ENCODE data around the gene VPS52. TPM values are rescaled to one million over a fixed set of nuclear protein-coding genes. Genes with fewer than 3 reads are reported as not detected.

VPS52 gene
- total RNA-seq, 2 experiments from 2014 or later = 31.2 to 34.3 TPM

DNA sequence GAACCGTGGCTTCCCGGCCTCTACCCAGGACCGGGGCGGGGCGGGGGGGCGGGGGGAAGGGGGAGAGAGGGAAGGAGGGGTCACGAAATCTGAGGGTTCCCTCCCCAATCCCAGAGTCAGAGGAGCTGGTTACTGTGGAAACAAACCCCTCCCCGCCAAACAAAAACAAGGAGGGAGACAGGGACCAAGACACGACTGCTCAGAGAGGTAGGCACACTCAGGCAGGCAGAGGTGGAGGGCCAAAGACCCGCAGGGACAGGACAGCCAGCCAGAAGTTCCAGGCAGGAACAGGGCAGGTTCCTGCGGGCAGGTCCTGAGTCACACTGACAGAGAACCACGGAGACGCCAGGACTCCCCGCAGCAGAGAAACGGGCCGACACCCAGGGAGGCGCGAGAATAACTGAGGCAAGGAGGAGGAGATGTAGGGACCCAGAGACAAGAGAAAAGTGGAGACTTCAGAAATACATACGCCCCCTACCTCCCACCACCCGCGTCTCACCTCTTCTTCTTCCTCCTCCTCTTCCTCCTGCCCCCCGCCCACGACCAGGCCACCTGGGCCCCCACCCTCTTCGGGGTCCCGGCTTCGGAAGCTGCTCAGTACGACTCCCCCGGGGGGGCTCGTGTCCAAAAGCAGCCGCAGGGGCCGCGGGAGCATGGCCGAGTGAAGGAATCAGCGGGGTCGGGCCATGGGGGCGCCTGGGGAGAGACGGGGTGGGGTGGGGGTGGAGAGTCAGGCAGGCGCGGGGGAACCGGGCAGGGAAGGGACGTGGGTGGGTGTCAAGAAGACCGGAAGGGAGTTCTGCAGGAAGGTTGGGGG lies 26.5 kb upstream of the VPS52 start:
- ATAC-seq = peak; percentile 25
- intact Hi-C loops (cut with micrococcal nuclease) = no loop called here
- H3K4me1 Mint-ChIP-seq (ENCODE audit: low read depth) = peaks cover 29% of the 10 kb centered on the region
- peak overlapping the region; percentile 97 for H3K4me3 Mint-ChIP-seq
- no peaks in the 10 kb centered on the region for H3K9me3 Mint-ChIP-seq
- peak; percentile 77 for DNase-seq
- no peaks in the 10 kb centered on the region for H3K27me3 Mint-ChIP-seq
- CTCF ChIA-PET = interaction anchor here (0.8 to 1.8 kb wide), 6 partner anchors 12 to 92 kb away, joined by 3 to 11 read pairs (median 4); partner anchors contain the start of genes B3GALT4 and TAPBP
- peak overlapping the region; percentile 99 for H3K27ac Mint-ChIP-seq
- H3K36me3 Mint-ChIP-seq (ENCODE audit: low read depth) = peaks cover 27% of the 10 kb centered on the region
- POLR2A ChIA-PET = interaction anchor here (1.5 to 13.9 kb wide), 7 partner anchors 9 to 93 kb away, joined by 4 to 261 read pairs (median 52); partner anchors contain the start of genes B3GALT4, KIFC1, PFDN6 and RPS18
- TF ChIP-seq, protein P1, sequence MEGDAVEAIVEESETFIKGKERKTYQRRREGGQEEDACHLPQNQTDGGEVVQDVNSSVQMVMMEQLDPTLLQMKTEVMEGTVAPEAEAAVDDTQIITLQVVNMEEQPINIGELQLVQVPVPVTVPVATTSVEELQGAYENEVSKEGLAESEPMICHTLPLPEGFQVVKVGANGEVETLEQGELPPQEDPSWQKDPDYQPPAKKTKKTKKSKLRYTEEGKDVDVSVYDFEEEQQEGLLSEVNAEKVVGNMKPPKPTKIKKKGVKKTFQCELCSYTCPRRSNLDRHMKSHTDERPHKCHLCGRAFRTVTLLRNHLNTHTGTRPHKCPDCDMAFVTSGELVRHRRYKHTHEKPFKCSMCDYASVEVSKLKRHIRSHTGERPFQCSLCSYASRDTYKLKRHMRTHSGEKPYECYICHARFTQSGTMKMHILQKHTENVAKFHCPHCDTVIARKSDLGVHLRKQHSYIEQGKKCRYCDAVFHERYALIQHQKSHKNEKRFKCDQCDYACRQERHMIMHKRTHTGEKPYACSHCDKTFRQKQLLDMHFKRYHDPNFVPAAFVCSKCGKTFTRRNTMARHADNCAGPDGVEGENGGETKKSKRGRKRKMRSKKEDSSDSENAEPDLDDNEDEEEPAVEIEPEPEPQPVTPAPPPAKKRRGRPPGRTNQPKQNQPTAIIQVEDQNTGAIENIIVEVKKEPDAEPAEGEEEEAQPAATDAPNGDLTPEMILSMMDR (IDR thresholded peaks at IDR 0.05) = no peak

DNA sequence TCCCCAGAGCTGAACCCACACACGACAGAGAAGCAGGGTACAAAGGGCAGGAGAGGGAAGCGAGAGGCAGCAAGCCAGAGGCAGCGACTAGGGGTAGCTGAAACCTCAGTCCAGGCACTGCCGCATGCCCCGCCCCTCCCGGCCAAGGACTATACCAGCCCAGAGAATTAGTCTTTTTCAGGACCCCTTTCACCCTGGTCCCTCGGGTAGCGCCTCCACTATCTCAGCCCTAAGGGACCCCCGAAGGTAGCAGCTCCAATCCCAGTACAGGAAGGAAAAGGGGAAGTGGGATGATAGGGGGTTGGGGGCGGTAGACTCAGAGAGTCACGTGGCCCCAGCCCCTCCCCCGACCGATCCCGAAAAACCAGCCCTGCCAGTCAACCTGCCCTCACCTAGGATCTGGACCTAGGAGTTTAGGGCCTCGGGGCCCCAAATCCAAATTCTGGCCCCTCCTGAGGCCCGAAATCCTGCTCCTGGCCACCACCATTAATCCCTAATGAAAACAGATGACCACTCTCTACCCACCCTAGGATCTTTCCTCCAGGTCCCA lies 25.8 kb upstream of the VPS52 start:
- ATAC-seq = no peak
- ChIA-PET CTCF (interaction anchor here (0.8 to 1.2 kb wide), 2 partner anchors 12 to 13 kb away, joined by 3 read pairs; no protein-coding TSS in a partner anchor), POLR2A (interaction anchor here (0.6 to 13.9 kb wide), 6 partner anchors 9 to 105 kb away, joined by 6 to 261 read pairs (median 64); partner anchors contain the start of genes B3GALT4, PFDN6, RPS18 and TAPBP)
- Mint-ChIP-seq H3K36me3 (ENCODE audit: low read depth) (peaks cover 29% of the 10 kb centered on the region), H3K27me3 (no peaks in the 10 kb centered on the region), H3K9me3 (no peaks in the 10 kb centered on the region), H3K4me1 (ENCODE audit: low read depth) (peaks cover 29% of the 10 kb centered on the region), H3K27ac (peak overlapping the region; percentile 67), H3K4me3 (peak overlapping the region; percentile 97)
- TF ChIP-seq, protein P1 (IDR thresholded peaks at IDR 0.05) = no peak
- no peak for DNase-seq
- intact Hi-C loops (cut with micrococcal nuclease) = no loop called here

DNA sequence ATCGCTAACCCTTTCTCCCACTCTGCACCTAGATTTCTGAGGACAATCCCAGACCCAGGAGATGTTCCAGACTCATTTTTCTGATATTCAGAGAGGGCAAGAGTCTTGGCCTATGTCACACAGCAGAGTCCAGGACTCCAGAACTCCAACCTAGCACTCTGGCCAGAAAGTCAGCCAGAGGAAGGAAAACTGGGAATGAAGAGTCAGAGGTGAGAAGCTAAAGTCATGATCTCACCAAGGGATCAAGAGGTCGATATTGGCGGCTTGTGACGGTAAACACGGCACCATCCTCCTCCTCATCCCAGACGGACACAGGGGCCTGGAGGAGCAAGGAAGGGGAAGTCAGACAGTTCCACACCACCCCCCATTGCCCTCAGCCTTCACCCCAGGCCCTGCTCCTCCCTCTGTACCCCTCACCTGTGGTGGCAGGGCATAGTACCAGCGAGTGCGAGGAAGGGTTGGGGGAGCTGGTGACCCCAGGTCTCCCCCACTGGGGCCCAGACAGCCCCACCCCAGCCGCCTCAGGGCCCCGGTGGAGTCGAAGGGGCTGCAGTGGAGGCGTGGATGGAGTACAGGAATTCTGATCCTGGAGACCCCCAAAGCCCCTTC lies 25.2 kb upstream of the VPS52 start:
- Mint-ChIP-seq H3K36me3 (ENCODE audit: low read depth) (peaks cover 34% of the 10 kb centered on the region), H3K4me1 (ENCODE audit: low read depth) (peaks cover 29% of the 10 kb centered on the region), H3K9me3 (no peaks in the 10 kb centered on the region), H3K4me3 (peak overlapping the region; percentile 97), H3K27me3 (no peaks in the 10 kb centered on the region), H3K27ac (peak overlapping the region; percentile 63)
- ChIA-PET POLR2A (interaction anchor here (0.6 to 13.9 kb wide), 6 partner anchors 8 to 106 kb away, joined by 6 to 261 read pairs (median 64); partner anchors contain the start of genes B3GALT4, PFDN6, RPS18 and TAPBP), CTCF (interaction anchor here (0.8 to 1.2 kb wide), 3 partner anchors 11 to 20 kb away, joined by 3 read pairs; partner anchors contain the start of gene B3GALT4)
- DNase-seq = no peak
- intact Hi-C loops (cut with micrococcal nuclease) = no loop called here
- ATAC-seq = no peak
- TF ChIP-seq, protein P1 (IDR thresholded peaks at IDR 0.05) = no peak

DNA sequence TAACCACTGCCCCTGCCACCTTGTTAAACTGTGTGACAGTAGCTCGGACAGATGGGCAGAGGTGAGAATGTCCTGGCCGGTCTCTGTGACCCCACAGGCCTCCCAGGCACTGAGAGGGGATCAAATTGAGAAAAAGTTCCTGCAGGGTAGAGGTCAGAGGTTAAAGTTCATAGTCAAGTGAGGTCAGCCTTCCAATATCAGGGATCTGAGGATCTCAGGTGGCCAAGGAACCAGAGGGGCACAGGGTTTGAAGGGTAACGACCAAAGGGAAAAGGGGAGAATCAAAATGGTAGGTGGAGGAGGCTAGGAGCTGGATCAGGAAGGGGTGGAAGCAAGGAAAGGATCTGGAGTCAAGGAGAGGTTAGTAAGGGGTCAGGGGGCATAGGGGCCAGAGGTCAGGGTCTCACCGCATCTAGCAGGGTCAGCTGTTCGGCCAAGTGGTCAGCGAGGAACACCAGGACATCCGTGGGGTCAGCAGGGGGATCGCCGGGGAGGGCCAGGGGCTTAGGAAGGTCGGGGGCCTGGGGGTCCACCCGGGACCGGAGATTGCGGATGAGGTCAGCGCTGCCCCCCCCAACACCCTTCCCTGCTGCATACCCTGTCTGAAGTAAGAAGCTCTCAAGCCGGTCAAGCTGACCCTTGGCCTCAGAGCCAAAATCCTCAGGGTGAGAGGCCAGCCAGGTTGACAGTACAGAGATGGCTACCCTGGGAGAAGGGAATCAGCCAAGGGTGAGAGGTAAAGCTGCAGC lies 24.1 kb upstream of the VPS52 start:
- intact Hi-C loops (cut with micrococcal nuclease) = no loop called here
- CTCF ChIA-PET = interaction anchor here (0.8 to 1.1 kb wide), 2 partner anchors 19 to 22 kb away, joined by 3 to 4 read pairs; partner anchors contain the start of genes B3GALT4 and ZBTB22
- Mint-ChIP-seq H3K4me1 (ENCODE audit: low read depth) (peaks cover 29% of the 10 kb centered on the region), H3K4me3 (no peak overlapping the region), H3K27me3 (no peaks in the 10 kb centered on the region), H3K36me3 (ENCODE audit: low read depth) (peaks cover 32% of the 10 kb centered on the region), H3K9me3 (no peaks in the 10 kb centered on the region), H3K27ac (no peak overlapping the region)
- TF ChIP-seq, protein P1 (IDR thresholded peaks at IDR 0.05) = no peak
- no peak for ATAC-seq
- POLR2A ChIA-PET = interaction anchor here (0.8 to 13.9 kb wide), 5 partner anchors 15 to 25 kb away, joined by 3 to 261 read pairs (median 52); partner anchors contain the start of genes B3GALT4, RPS18, TAPBP and VPS52
- no peak for DNase-seq

All from activated CD8-positive, alpha-beta T cell treated with anti-CD3 and anti-CD28 coated beads for 36 hours (primary cell).